Tibial nerve (tissue), 4 donors: ENCODE data around the gene MAML2. TPM values are rescaled to one million over a fixed set of nuclear protein-coding genes. Genes with fewer than 3 reads are reported as not detected.

ENCODE experiments used
- DNase-seq, 2 donors: peaks; one replicate each; pipeline ENCODE4 v3.0.0-alpha.2; 2019; ENCODE audit warnings: low spot score in 2 of 2
- H3K27ac ChIP-seq, 4 donors: fragments of 200-600 bp; sonication (generic) in 3 of 4; one replicate each; pipeline ENCODE4 v1.5.1; 2017 to 2019; ENCODE audit warnings: mild to moderate bottlenecking in 1 of 4
- H3K27me3 ChIP-seq, 2 donors: fragments of 200-600 bp; sonication (generic) in 1 of 2; one replicate each; pipeline versions ENCODE4 v1.5.1 to v1.6.0; 2017 to 2019
- H3K36me3 ChIP-seq, 3 donors: fragments of 200-600 bp; sonication (generic); one replicate each; pipeline ENCODE4 v1.5.1; 2018 to 2019
- H3K4me1 ChIP-seq, 4 donors: fragments of 200-600 bp; sonication (generic) in 3 of 4; one replicate each; pipeline ENCODE4 v1.5.1; 2017 to 2019
- H3K4me3 ChIP-seq, 4 donors: fragments of 200-600 bp; sonication (generic) in 3 of 4; one replicate each; pipeline ENCODE4 v1.5.1; 2017 to 2019; ENCODE audit warnings: mild to moderate bottlenecking in 1 of 4, moderate library complexity in 1 of 4
- H3K9me3 ChIP-seq, 4 donors: fragments of 200-600 bp; sonication (generic) in 3 of 4; one replicate each; pipeline ENCODE4 v1.5.1; 2017 to 2019
- CTCF ChIP-seq, 5 experiments: fragments of 200-600 bp in 3 of 5; fragments of 450-650 bp in 2 of 5; sonication (generic) in 3 of 5; IDR thresholded peaks; one replicate each; pipeline ENCODE4 v1.5.1; 2016 to 2019; ENCODE audit warnings: antibody characterized with exemption in 5 of 5, mild to moderate bottlenecking in 3 of 5, moderate library complexity in 2 of 5
- EP300 ChIP-seq, 2 donors: sonication (generic); formaldehyde crosslinking; IDR thresholded peaks; one replicate each; pipeline ENCODE4 v1.6.1; 2017; ENCODE audit warnings: antibody characterized with exemption in 2 of 2, mild to moderate bottlenecking in 1 of 2
- POLR2A ChIP-seq, 2 donors: fragments of 450-650 bp; IDR thresholded peaks; one replicate each; pipeline ENCODE4 v1.6.1; 2017; ENCODE audit warnings: antibody characterized with exemption in 2 of 2, mild to moderate bottlenecking in 2 of 2, moderate library complexity in 2 of 2
- WGBS, 2 donors: methylation state at CpG; one replicate each; pipeline ENCODE4 v1.1.5; 2018; 5-methylcytosine and 5-hydroxymethylcytosine counted together
- total RNA-seq, 4 donors: library from RNA; depleted of rRNA; stranded (reverse); fragments of >200 nt; gene quantifications; one replicate each; pipeline ENCODE4 v1.1.0, GENCODE V29; 2016

The MAML2 gene
- total RNA-seq, 4 donors from 2014 or later = 20.5 to 38.4 (median 27.9) TPM

GRCh38 chr11:96367342-96367741 is 24.3 kb upstream of the MAML2 start:
- Histone ChIP-seq H3K27me3 (no peaks in the 10 kb centered on the region), H3K27ac (no peak overlapping the region), H3K4me1 (no peaks in the 10 kb centered on the region), H3K9me3 (peaks cover 0 to 4% (median 0%) of the 10 kb centered on the region in 4 donors), H3K36me3 (peaks cover 0 to 66% (median 0%) of the 10 kb centered on the region in 3 donors), H3K4me3 (no peak overlapping the region)
- no peak for TF ChIP-seq CTCF (IDR thresholded peaks at IDR 0.05)
- no peak for TF ChIP-seq POLR2A (IDR thresholded peaks at IDR 0.05)
- no peak for TF ChIP-seq EP300 (IDR thresholded peaks at IDR 0.05)
- WGBS, 2 donors = 88 to 90% methylated on average over 2 of the region's 2 CpGs
- no peak for DNase-seq

GRCh38 chr11:96366024-96366423 is 23.0 kb upstream of the MAML2 start:
- no peak for DNase-seq
- Histone ChIP-seq H3K27me3 (no peaks in the 10 kb centered on the region), H3K36me3 (peaks cover 0 to 64% (median 0%) of the 10 kb centered on the region in 3 donors), H3K4me3 (no peak overlapping the region), H3K9me3 (peaks cover 0 to 4% (median 0%) of the 10 kb centered on the region in 4 donors), H3K27ac (no peak overlapping the region), H3K4me1 (no peaks in the 10 kb centered on the region)
- no peak for TF ChIP-seq EP300 (IDR thresholded peaks at IDR 0.05)
- TF ChIP-seq POLR2A (IDR thresholded peaks at IDR 0.05) = no peak
- 86 to 94% methylated on average over 1 of the region's 1 CpG for WGBS, 2 donors

- WGBS, 2 donors = 54 to 73% methylated on average over 1 of the region's 1 CpG
- TF ChIP-seq EP300 (IDR thresholded peaks at IDR 0.05) (no peak), POLR2A (IDR thresholded peaks at IDR 0.05) (no peak), CTCF (IDR thresholded peaks at IDR 0.05) (no peak)
- peaks cover 0 to 62% (median 0%) of the 10 kb centered on the region in 3 donors for H3K36me3 ChIP-seq
Measured at GRCh38 chr11:96365493-96365892, 22.5 kb upstream of the MAML2 start.

GRCh38 chr11:96361778-96362177 is 18.8 kb upstream of the MAML2 start:
- H3K9me3 ChIP-seq = no peaks in the 10 kb centered on the region
- H3K4me3 ChIP-seq = no peak overlapping the region
- no peak for TF ChIP-seq CTCF (IDR thresholded peaks at IDR 0.05)
- no peak for TF ChIP-seq EP300 (IDR thresholded peaks at IDR 0.05)
- no peak for TF ChIP-seq POLR2A (IDR thresholded peaks at IDR 0.05)
- no peak for DNase-seq
- 87 to 89% methylated on average over 2 of the region's 2 CpGs for WGBS, 2 donors
- H3K36me3 ChIP-seq = peaks cover 0 to 52% (median 0%) of the 10 kb centered on the region in 3 donors
- no peaks in the 10 kb centered on the region for H3K4me1 ChIP-seq
- no peaks in the 10 kb centered on the region for H3K27me3 ChIP-seq
- no peak overlapping the region for H3K27ac ChIP-seq

More at GRCh38 chr11:96365493-96365892, 22.5 kb upstream of the MAML2 start:
- no peaks in the 10 kb centered on the region for H3K27me3 ChIP-seq
- no peak overlapping the region for H3K27ac ChIP-seq
- peaks cover 0 to 4% (median 0%) of the 10 kb centered on the region in 4 donors for H3K9me3 ChIP-seq
- no peak overlapping the region for H3K4me3 ChIP-seq
- no peak for DNase-seq
- H3K4me1 ChIP-seq = no peaks in the 10 kb centered on the region

- peaks cover 0 to 65% (median 0%) of the 10 kb centered on the region in 3 donors for H3K36me3 ChIP-seq
Measured at GRCh38 chr11:96358321-96358720, 15.3 kb upstream of the MAML2 start.

More at GRCh38 chr11:96358321-96358720, 15.3 kb upstream of the MAML2 start:
- no peak for TF ChIP-seq POLR2A (IDR thresholded peaks at IDR 0.05)
- no peak for TF ChIP-seq CTCF (IDR thresholded peaks at IDR 0.05)
- no peak for TF ChIP-seq EP300 (IDR thresholded peaks at IDR 0.05)
- Histone ChIP-seq H3K27me3 (no peaks in the 10 kb centered on the region), H3K4me3 (no peak overlapping the region), H3K4me1 (no peaks in the 10 kb centered on the region), H3K27ac (no peak overlapping the region), H3K9me3 (no peaks in the 10 kb centered on the region)
- no peak for DNase-seq
- 91 to 96% methylated on average over 3 of the region's 3 CpGs for WGBS, 2 donors
